HEK293 (cell line): Measurements from ENCODE around the gene LRRC10B.

Experiments used
- CTCF ChIP-seq: fragments of 450-650 bp; formaldehyde crosslinking; IDR thresholded peaks from 2 replicates; pipeline ENCODE4 v1.5.1; 2016; ENCODE audit warnings: missing biosample characterization, missing genetic modification characterization
- EGR2 ChIP-seq: fragments of 450-650 bp; formaldehyde crosslinking; IDR thresholded peaks from 2 replicates; pipeline ENCODE4 v1.5.1; 2016; ENCODE audit warnings: low read depth, missing biosample characterization, missing genetic modification characterization
- KLF8 ChIP-seq: fragments of 450-650 bp; formaldehyde crosslinking; IDR thresholded peaks from 2 replicates; pipeline ENCODE4 v1.5.1; 2016; ENCODE audit warnings: missing biosample characterization, missing genetic modification characterization
- TCF7L2 ChIP-seq: IDR thresholded peaks from 2 replicates; pipeline ENCODE4 v1.6.1; 2011; ENCODE audit warnings: low read depth, mild to moderate bottlenecking, inconsistent platforms, low read length, moderate library complexity, borderline replicate concordance
- ZBTB21 ChIP-seq: fragments of 450-650 bp; formaldehyde crosslinking; IDR thresholded peaks from 2 replicates; pipeline ENCODE4 v1.5.1; 2017; ENCODE audit warnings: missing biosample characterization, missing genetic modification characterization
- ZBTB44 ChIP-seq: fragments of 450-650 bp; IDR thresholded peaks from 2 replicates; pipeline ENCODE4 v1.5.1; 2018; ENCODE audit warnings: missing biosample characterization, mild to moderate bottlenecking, missing genetic modification characterization
- ZNF138 ChIP-seq: fragments of 450-650 bp; formaldehyde crosslinking; IDR thresholded peaks from 2 replicates; pipeline ENCODE4 v1.5.1; 2016; ENCODE audit warnings: missing biosample characterization, missing genetic modification characterization, borderline replicate concordance
- ZNF184 ChIP-seq: fragments of 450-650 bp; IDR thresholded peaks from 2 replicates; pipeline ENCODE4 v1.5.1; 2018; ENCODE audit warnings: missing biosample characterization, mild to moderate bottlenecking, missing genetic modification characterization
- ZNF221 ChIP-seq: fragments of 450-650 bp; formaldehyde crosslinking; IDR thresholded peaks from 2 replicates; pipeline ENCODE4 v1.5.1; 2017; ENCODE audit warnings: missing biosample characterization, missing genetic modification characterization, borderline replicate concordance
- ZNF24 ChIP-seq: fragments of 450-650 bp; formaldehyde crosslinking; IDR thresholded peaks from 2 replicates; pipeline ENCODE4 v1.5.1; 2016; ENCODE audit warnings: missing biosample characterization, missing genetic modification characterization
- ZNF274 ChIP-seq, 2 experiments: fragments of 200-500 bp in 1 of 2; fragments of 450-650 bp in 1 of 2; sonication (Bioruptor generic) in 1 of 2; formaldehyde crosslinking in 1 of 2; IDR thresholded peaks; 2 replicates each; pipeline versions ENCODE4 v1.5.1 to v1.6.1; 2014 to 2016; ENCODE audit warnings: borderline replicate concordance in 1 of 2, inconsistent platforms in 1 of 2, low read length in 1 of 2, missing biosample characterization in 1 of 2, missing genetic modification characterization in 1 of 2
- ZNF311 ChIP-seq: fragments of 450-650 bp; formaldehyde crosslinking; IDR thresholded peaks from 2 replicates; pipeline ENCODE4 v1.5.1; 2017; ENCODE audit warnings: missing biosample characterization, missing genetic modification characterization, borderline replicate concordance
- ZNF449 ChIP-seq: fragments of 450-650 bp; formaldehyde crosslinking; IDR thresholded peaks from 2 replicates; pipeline ENCODE4 v1.5.1; 2017; ENCODE audit warnings: missing biosample characterization, mild to moderate bottlenecking, missing genetic modification characterization, moderate library complexity
- ZNF629 ChIP-seq: fragments of 450-650 bp; formaldehyde crosslinking; IDR thresholded peaks from 2 replicates; pipeline ENCODE4 v1.5.1; 2017; ENCODE audit warnings: missing biosample characterization, missing genetic modification characterization

GRCh38 chr11:61540528-61540927, 32.0 kb downstream of the LRRC10B start:
- TF ChIP-seq CTCF (tag by site-specific recombination) (no peak), ZNF24 (tag by site-specific recombination) (no peak), TCF7L2 (no peak), ZNF449 (no peak), ZNF221 (no peak), ZNF311 (no peak), ZNF184 (no peak), ZNF629 (tag by site-specific recombination) (no peak), EGR2 (tag by site-specific recombination) (no peak), ZBTB44 (no peak), ZNF274 (IDR thresholded peaks at IDR 0.05; ENCODE audit: low read length) (no peak), ZNF274 (tag by site-specific recombination; IDR thresholded peaks at IDR 0.05; ENCODE audit: borderline replicate concordance) (no peak), KLF8 (no peak), ZBTB21 (tag by site-specific recombination) (no peak), ZNF138 (tag by site-specific recombination) (no peak)
